Endothelial cell of umbilical vein (primary cell): ENCODE measurements around the gene KLHL26. TPM values are rescaled to one million over a fixed set of nuclear protein-coding genes. Genes with fewer than 3 reads are reported as not detected.

Experiments
- BruUV-seq: library from RNA; stranded (reverse); fragments of 400-500 nt; replicated peaks from 2 replicates; lab custom pipeline; 2021; lab: Mats Ljungman, UMichigan
- CTCF ChIA-PET: fragments of 300-600, 350-600 bp; sonication (Branson Sonifier 250); formaldehyde crosslinking; loops from one replicate; lab custom pipeline; 2021; ENCODE audit warnings: antibody characterized with exemption, inconsistent platforms; lab: Charles Lee
- POLR2A ChIA-PET: fragments of 300-600, 350-600 bp; sonication (Branson Sonifier 250); formaldehyde crosslinking; loops from one replicate; lab custom pipeline; 2021; ENCODE audit warnings: antibody characterized with exemption, inconsistent platforms; lab: Charles Lee
- DNase-seq: peaks from one replicate; pipeline ENCODE4 v3.0.0-alpha.2; 2011; ENCODE audit warnings: low read depth, low spot score
- FAIRE-seq: peaks from 2 replicates; lab custom pipeline; 2011; peaks lifted over from hg19 to GRCh38; lab: Jason Lieb, UNC
- H2AFZ ChIP-seq: 2 replicates; pipeline ENCODE4 v1.6.0; 2012; ENCODE audit warnings: low read depth, low read length, control low read depth, inconsistent platforms
- H3K27ac ChIP-seq: 2 replicates; pipeline ENCODE4 v1.5.1; 2011; ENCODE audit warnings: low read depth, mild to moderate bottlenecking, control low read depth, low read length, moderate library complexity; ENCODE audit not compliant: insufficient read depth
- H3K27me3 ChIP-seq, 2 experiments: 2 replicates each; pipeline versions ENCODE4 v1.6.0 to v1.6.1; 2011; ENCODE audit warnings: low read length in 2 of 2, mixed read lengths in 1 of 2; ENCODE audit not compliant: control insufficient read depth in 2 of 2, insufficient read depth in 2 of 2
- H3K36me3 ChIP-seq, 2 experiments: 2 replicates in 1 of 2; 3 replicates in 1 of 2; pipeline ENCODE4 v1.5.1; 2011; ENCODE audit warnings: low read length in 2 of 2, mild to moderate bottlenecking in 1 of 2, moderate library complexity in 1 of 2; ENCODE audit not compliant: control insufficient read depth in 2 of 2, insufficient read depth in 2 of 2; ENCODE audit errors: extremely low read depth in 1 of 2
- H3K4me1 ChIP-seq: 3 replicates; pipeline ENCODE4 v1.5.1; 2011; ENCODE audit warnings: mild to moderate bottlenecking, low read length; ENCODE audit not compliant: control insufficient read depth, insufficient read depth; ENCODE audit errors: extremely low read depth
- H3K4me2 ChIP-seq: 2 replicates; pipeline ENCODE4 v1.6.1; 2011; ENCODE audit warnings: low read length, control low read depth, mixed read lengths; ENCODE audit not compliant: insufficient read depth
- H3K4me3 ChIP-seq, 3 experiments: fragments of 200-600 bp in 1 of 3; sonication (generic), shearing (Covaris generic) in 1 of 3; replicated peaks in 1 of 3; 2 replicates each; pipeline ENCODE4 v1.5.1; 2011 to 2016; ENCODE audit warnings: control low read depth in 3 of 3, low read length in 3 of 3, mild to moderate bottlenecking in 2 of 3, inconsistent platforms in 1 of 3, low read depth in 1 of 3, moderate library complexity in 1 of 3; ENCODE audit not compliant: insufficient read depth in 1 of 3
- H3K79me2 ChIP-seq: 2 replicates; pipeline ENCODE4 v1.6.0; 2012; ENCODE audit warnings: low read length, inconsistent platforms; ENCODE audit not compliant: control insufficient read depth, insufficient read depth
- H3K9ac ChIP-seq: replicated peaks from 2 replicates; pipeline ENCODE3; 2011; ENCODE audit warnings: low read length, control low read depth; ENCODE audit not compliant: insufficient read depth; ENCODE audit errors: extremely low read depth
- H3K9me1 ChIP-seq: replicated peaks from 3 replicates; pipeline ENCODE4 v1.6.0; 2011; ENCODE audit warnings: mild to moderate bottlenecking, low read length; ENCODE audit not compliant: control insufficient read depth, insufficient read depth; ENCODE audit errors: extremely low read depth
- H3K9me3 ChIP-seq: replicated peaks from 2 replicates; pipeline ENCODE4 v1.5.1; 2012; ENCODE audit warnings: low read length, inconsistent platforms; ENCODE audit not compliant: control insufficient read depth, insufficient read depth
- H4K20me1 ChIP-seq: replicated peaks from 2 replicates; pipeline ENCODE3; 2011; ENCODE audit warnings: mild to moderate bottlenecking, low read length; ENCODE audit not compliant: control insufficient read depth, insufficient read depth; ENCODE audit errors: extremely low read depth
- EZH2 ChIP-seq: IDR thresholded peaks from 2 replicates; pipeline ENCODE4 v1.6.1; 2012; ENCODE audit warnings: borderline replicate concordance, low read depth, mild to moderate bottlenecking, moderate library complexity, low read length, inconsistent platforms; ENCODE audit not compliant: severe bottlenecking
- FOS ChIP-seq: IDR thresholded peaks from 2 replicates; pipeline ENCODE4 v1.6.1; 2011; ENCODE audit warnings: mild to moderate bottlenecking, low read length, moderate library complexity, borderline replicate concordance; ENCODE audit not compliant: insufficient read depth
- GATA2 ChIP-seq: IDR thresholded peaks from 2 replicates; pipeline ENCODE4 v1.7.0; 2011; ENCODE audit warnings: low read depth, mild to moderate bottlenecking, moderate library complexity, mixed read lengths, low read length; ENCODE audit not compliant: insufficient read length, insufficient read depth
- JUN ChIP-seq: IDR thresholded peaks from 2 replicates; pipeline ENCODE4 v1.6.1; 2011; ENCODE audit warnings: borderline replicate concordance, low read depth; ENCODE audit not compliant: insufficient read length, insufficient read depth
- MYC ChIP-seq: IDR thresholded peaks from one replicate; pipeline ENCODE4 v1.6.1; 2011; ENCODE audit warnings: mild to moderate bottlenecking, low read depth, low read length
- POLR2A ChIP-seq: IDR thresholded peaks from 2 replicates; pipeline ENCODE4 v1.6.1; 2012; ENCODE audit warnings: low read depth, mild to moderate bottlenecking, control low read depth, low read length
- POLR2AphosphoS5 ChIP-seq: IDR thresholded peaks from 2 replicates; pipeline ENCODE4 v1.6.1; 2012; ENCODE audit warnings: low read depth, mild to moderate bottlenecking, control low read depth, low read length, moderate library complexity; ENCODE audit not compliant: insufficient read depth
- dilution Hi-C: fragments of 300-500 bp; cut with MboI; formaldehyde crosslinking; loops from one replicate; pipeline ENCODE4 v1.15.0; 2019; ENCODE audit warnings: low sequenced_read_pairs; ENCODE audit not compliant: extremely low pct_ligation_motif_present
- intact Hi-C: fragments of 100-400 bp; cut with micrococcal nuclease; formaldehyde crosslinking; loops from one replicate; pipeline ENCODE4 v1.10.0; 2022
- polyA plus RNA-seq, 4 experiments: library from polyadenylated mRNA; depleted of rRNA in 3 of 4; stranded (reverse) in 3 of 4; unstranded in 1 of 4; fragments of >200 nt; gene quantifications; 2 replicates each; pipeline versions ENCODE4 v1.2.1 to v1.2.3, GENCODE V29; 2011 to 2012; ENCODE audit warnings: missing spikeins in 1 of 4
- total RNA-seq: library from RNA; stranded (reverse); gene quantifications from 2 replicates; pipeline ENCODE4 v1.2.3, GENCODE V29; 2021
- TF ChIP-seq, protein P1 (sequence below), 2 donors: IDR thresholded peaks; 1 replicate in 1 of 2; 2 replicates in 1 of 2; pipeline ENCODE4 v1.5.1; 2011; ENCODE audit warnings: low read length in 2 of 2, mild to moderate bottlenecking in 2 of 2, moderate library complexity in 2 of 2, control low read depth in 1 of 2, inconsistent platforms in 1 of 2, low read depth in 1 of 2; ENCODE audit not compliant: insufficient read depth in 1 of 2; ENCODE audit errors: extremely low read depth in 1 of 2
- TF ChIP-seq, protein P2 (sequence below): IDR thresholded peaks from 2 replicates; pipeline ENCODE4 v1.6.1; 2011; ENCODE audit not compliant: insufficient read depth, insufficient read length

KLHL26 gene
- total and polyA plus RNA-seq, 2 donors (not counting 3 experiments of a cell fraction or from before 2014, with no cell fraction given), result 2.4 to 6.2 TPM

DNA sequence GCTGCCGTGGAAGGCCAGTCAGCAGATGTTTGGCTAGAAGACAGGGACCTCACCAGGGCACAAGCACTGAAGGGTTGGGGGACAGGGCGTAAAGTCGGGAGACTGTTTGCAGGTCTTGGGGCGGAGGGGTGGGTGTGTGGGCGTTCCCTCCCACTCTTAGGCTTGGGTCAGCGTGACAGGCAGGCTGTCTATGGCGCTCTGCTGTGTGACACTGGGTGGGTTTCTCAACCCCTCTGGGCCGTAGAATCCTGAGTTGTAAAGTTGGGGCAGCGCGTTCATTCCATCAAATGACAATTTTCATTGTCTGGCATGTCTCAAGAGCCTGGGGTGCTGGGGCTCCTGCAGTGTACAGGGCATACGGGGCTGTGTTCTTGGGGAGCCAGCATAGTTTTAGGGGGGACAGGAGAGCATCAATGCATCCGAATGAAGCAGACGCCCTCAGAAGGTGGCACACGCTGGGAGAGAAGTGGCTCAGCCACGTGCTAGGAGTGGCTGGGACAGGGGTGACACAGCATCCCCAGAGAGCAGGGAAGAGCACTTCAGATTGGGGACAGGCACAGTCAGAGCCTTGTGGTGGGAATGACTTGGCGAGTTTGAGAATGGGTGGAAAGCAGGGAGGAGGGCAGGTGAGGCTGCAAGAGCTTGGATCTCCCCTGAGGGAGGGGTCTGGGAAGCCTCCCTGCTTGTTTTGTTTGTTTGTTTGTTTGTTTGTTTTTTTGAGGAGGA, 51.1 kb downstream of the KLHL26 start:
- Histone ChIP-seq H3K9me3 (no peaks in the 10 kb centered on the region), H3K36me3 (no peaks in the 10 kb centered on the region), H3K4me2 (no peak overlapping the region), H3K79me2 (peaks cover 5% of the 10 kb centered on the region), H4K20me1 (no peaks in the 10 kb centered on the region), H3K27ac (no peak overlapping the region), H3K27me3 (no peaks in the 10 kb centered on the region), H3K4me3 (no peak overlapping the region), H3K9ac (no peak overlapping the region), H2AFZ (no peak overlapping the region), H3K9me1 (no peaks in the 10 kb centered on the region), H3K4me1 (peaks cover 7% of the 10 kb centered on the region)
- no peak for TF ChIP-seq GATA2
- no peak for TF ChIP-seq JUN
- no peak for TF ChIP-seq POLR2A
- TF ChIP-seq POLR2AphosphoS5, result no peak
- no peak for TF ChIP-seq FOS
- no peak for TF ChIP-seq MYC
- TF ChIP-seq, protein P1, sequence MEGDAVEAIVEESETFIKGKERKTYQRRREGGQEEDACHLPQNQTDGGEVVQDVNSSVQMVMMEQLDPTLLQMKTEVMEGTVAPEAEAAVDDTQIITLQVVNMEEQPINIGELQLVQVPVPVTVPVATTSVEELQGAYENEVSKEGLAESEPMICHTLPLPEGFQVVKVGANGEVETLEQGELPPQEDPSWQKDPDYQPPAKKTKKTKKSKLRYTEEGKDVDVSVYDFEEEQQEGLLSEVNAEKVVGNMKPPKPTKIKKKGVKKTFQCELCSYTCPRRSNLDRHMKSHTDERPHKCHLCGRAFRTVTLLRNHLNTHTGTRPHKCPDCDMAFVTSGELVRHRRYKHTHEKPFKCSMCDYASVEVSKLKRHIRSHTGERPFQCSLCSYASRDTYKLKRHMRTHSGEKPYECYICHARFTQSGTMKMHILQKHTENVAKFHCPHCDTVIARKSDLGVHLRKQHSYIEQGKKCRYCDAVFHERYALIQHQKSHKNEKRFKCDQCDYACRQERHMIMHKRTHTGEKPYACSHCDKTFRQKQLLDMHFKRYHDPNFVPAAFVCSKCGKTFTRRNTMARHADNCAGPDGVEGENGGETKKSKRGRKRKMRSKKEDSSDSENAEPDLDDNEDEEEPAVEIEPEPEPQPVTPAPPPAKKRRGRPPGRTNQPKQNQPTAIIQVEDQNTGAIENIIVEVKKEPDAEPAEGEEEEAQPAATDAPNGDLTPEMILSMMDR (IDR thresholded peaks at IDR 0.05; ENCODE audit: extremely low read depth in 1 of 2, insufficient read depth in 1 of 2, low read depth in 1 of 2, low read length in 2 of 2), result no peak
- TF ChIP-seq EZH2, result no peak
- TF ChIP-seq, protein P2, sequence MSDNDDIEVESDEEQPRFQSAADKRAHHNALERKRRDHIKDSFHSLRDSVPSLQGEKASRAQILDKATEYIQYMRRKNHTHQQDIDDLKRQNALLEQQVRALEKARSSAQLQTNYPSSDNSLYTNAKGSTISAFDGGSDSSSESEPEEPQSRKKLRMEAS, result no peak
- POLR2A ChIA-PET, result no interaction called here
- CTCF ChIA-PET, result no interaction called here
- dilution Hi-C loops (no loop called here), intact Hi-C loops (no loop called here)
- FAIRE-seq, result no peak
- BruUV-seq, result no TSS peak
- DNase-seq, result no peak
